Left lung (tissue), 10 donors: Measurements from ENCODE around the gene EML1. TPM values are rescaled to one million over a fixed set of nuclear protein-coding genes. Genes with fewer than 3 reads are reported as not detected.
A peak's percentile ranks its signal among the peaks of the same experiment; 100 is the strongest.

Experiments used
- ATAC-seq: fragments of 200-7000 bp; cut with Tn5 transposase; one replicate; pipeline ENCODE4 v1.9.1; 2020; ENCODE audit warnings: moderate library complexity
- DNase-seq, 4 donors: peaks; one replicate each; pipeline ENCODE4 v3.0.0-alpha.2; 2013 to 2020
- H3K27ac ChIP-seq, 2 donors: fragments of 200-600 bp; sonication (generic) in 1 of 2; one replicate each; pipeline versions ENCODE4 v1.5.0 to v1.8.0; 2020 to 2021
- H3K27me3 ChIP-seq, 2 donors: fragments of 200-600 bp; sonication (generic) in 1 of 2; one replicate each; pipeline versions ENCODE4 v1.5.0 to v1.8.0; 2020 to 2021
- H3K36me3 ChIP-seq, 2 donors: fragments of 200-600 bp; sonication (generic) in 1 of 2; one replicate each; pipeline versions ENCODE4 v1.5.0 to v1.8.0; 2020 to 2021
- H3K4me1 ChIP-seq, 2 donors: fragments of 200-600 bp; one replicate each; pipeline ENCODE4 v1.8.0; 2021
- H3K4me3 ChIP-seq, 2 donors: fragments of 200-600 bp; sonication (generic) in 1 of 2; one replicate each; pipeline versions ENCODE4 v1.5.0 to v1.8.0; 2020 to 2021; ENCODE audit warnings: mild to moderate bottlenecking in 1 of 2
- H3K9me3 ChIP-seq, 2 donors: fragments of 200-600 bp; sonication (generic) in 1 of 2; one replicate each; pipeline versions ENCODE4 v1.5.0 to v1.8.0; 2020 to 2021
- intact Hi-C, 2 donors: fragments of 100-400 bp; cut with DNase I; formaldehyde crosslinking; loops; one replicate each; pipeline versions ENCODE4 v1.11.2 to v1.14.2; 2022
- polyA plus RNA-seq, 6 donors: library from polyadenylated mRNA; unstranded; fragments of 120-200 nt; gene quantifications; one replicate each; pipeline ENCODE4 v1.2.1, GENCODE V29; 2013; ENCODE audit not compliant: insufficient read length in 6 of 6
- total RNA-seq, 2 donors: library from RNA; stranded (reverse); fragmentation: NEBNext Ultra II Directional; extraction: Animal tissue kit (Norgen Biotek cat#: 25700); gene quantifications; one replicate each; pipeline ENCODE4 v1.2.1, GENCODE V29; 2021
- TF ChIP-seq, protein P1 (sequence below), 2 donors: fragments of 200-600 bp; sonication (generic) in 1 of 2; IDR thresholded peaks; one replicate each; pipeline versions ENCODE4 v1.5.0 to v1.8.0; 2021; ENCODE audit warnings: antibody characterized with exemption in 2 of 2
- donor health status: DM: no; HTN: yes; CAD: no.
- donor health status: DM: no; HTN: no; CAD: no.

The EML1 gene
- total and polyA plus RNA-seq, 8 donors = 24.6 to 48.6 (median 42.2) TPM

- Histone ChIP-seq H3K27me3 (peaks cover 0 to 27% of the 10 kb centered on the region in 2 donors), H3K27ac (no peak overlapping the region), H3K36me3 (no peaks in the 10 kb centered on the region), H3K4me3 (no peak overlapping the region), H3K9me3 (no peaks in the 10 kb centered on the region), H3K4me1 (peaks cover 0 to 13% of the 10 kb centered on the region in 2 donors)
- TF ChIP-seq, protein P1, sequence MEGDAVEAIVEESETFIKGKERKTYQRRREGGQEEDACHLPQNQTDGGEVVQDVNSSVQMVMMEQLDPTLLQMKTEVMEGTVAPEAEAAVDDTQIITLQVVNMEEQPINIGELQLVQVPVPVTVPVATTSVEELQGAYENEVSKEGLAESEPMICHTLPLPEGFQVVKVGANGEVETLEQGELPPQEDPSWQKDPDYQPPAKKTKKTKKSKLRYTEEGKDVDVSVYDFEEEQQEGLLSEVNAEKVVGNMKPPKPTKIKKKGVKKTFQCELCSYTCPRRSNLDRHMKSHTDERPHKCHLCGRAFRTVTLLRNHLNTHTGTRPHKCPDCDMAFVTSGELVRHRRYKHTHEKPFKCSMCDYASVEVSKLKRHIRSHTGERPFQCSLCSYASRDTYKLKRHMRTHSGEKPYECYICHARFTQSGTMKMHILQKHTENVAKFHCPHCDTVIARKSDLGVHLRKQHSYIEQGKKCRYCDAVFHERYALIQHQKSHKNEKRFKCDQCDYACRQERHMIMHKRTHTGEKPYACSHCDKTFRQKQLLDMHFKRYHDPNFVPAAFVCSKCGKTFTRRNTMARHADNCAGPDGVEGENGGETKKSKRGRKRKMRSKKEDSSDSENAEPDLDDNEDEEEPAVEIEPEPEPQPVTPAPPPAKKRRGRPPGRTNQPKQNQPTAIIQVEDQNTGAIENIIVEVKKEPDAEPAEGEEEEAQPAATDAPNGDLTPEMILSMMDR (IDR thresholded peaks at IDR 0.05) = no peak
- ATAC-seq (no peak), DNase-seq (no peak)
- intact Hi-C loops = no loop called here
Observed at GRCh38 chr14:99969673-99970322, 176.6 kb downstream of the EML1 start.

- peak overlapping the region; percentile 67 to 70 for H3K4me3 ChIP-seq
- H3K36me3 ChIP-seq = no peaks in the 10 kb centered on the region
- peak overlapping the region; percentile 33 to 58 for H3K27ac ChIP-seq
- peaks cover 0 to 13% of the 10 kb centered on the region in 2 donors for H3K4me1 ChIP-seq
- H3K9me3 ChIP-seq = peaks cover 0 to 4% of the 10 kb centered on the region in 2 donors
- DNase-seq (peak; percentile 77 to 91 (median 84)), ATAC-seq (peak; percentile 93)
- intact Hi-C loops = no loop called here
- peaks cover 0 to 27% of the 10 kb centered on the region in 2 donors for H3K27me3 ChIP-seq
- TF ChIP-seq, protein P1 (IDR thresholded peaks at IDR 0.05) = no peak
Observed at GRCh38 chr14:99971087-99971940, 178.1 kb downstream of the EML1 start.

- H3K27me3 ChIP-seq = peaks cover 0 to 27% of the 10 kb centered on the region in 2 donors
- H3K9me3 ChIP-seq = peaks cover 0 to 4% of the 10 kb centered on the region in 2 donors
- peak in 1 of 4 donors; percentile 80 for DNase-seq
- no peak for ATAC-seq
- no peaks in the 10 kb centered on the region for H3K36me3 ChIP-seq
- intact Hi-C loops = no loop called here
- peak overlapping the region; percentile 67 to 70 for H3K4me3 ChIP-seq
- TF ChIP-seq, protein P1 (IDR thresholded peaks at IDR 0.05) = no peak
- no peak overlapping the region for H3K27ac ChIP-seq
- peaks cover 0 to 9% of the 10 kb centered on the region in 2 donors for H3K4me1 ChIP-seq
Observed at GRCh38 chr14:99971941-99972747, 178.9 kb downstream of the EML1 start.

DNA sequence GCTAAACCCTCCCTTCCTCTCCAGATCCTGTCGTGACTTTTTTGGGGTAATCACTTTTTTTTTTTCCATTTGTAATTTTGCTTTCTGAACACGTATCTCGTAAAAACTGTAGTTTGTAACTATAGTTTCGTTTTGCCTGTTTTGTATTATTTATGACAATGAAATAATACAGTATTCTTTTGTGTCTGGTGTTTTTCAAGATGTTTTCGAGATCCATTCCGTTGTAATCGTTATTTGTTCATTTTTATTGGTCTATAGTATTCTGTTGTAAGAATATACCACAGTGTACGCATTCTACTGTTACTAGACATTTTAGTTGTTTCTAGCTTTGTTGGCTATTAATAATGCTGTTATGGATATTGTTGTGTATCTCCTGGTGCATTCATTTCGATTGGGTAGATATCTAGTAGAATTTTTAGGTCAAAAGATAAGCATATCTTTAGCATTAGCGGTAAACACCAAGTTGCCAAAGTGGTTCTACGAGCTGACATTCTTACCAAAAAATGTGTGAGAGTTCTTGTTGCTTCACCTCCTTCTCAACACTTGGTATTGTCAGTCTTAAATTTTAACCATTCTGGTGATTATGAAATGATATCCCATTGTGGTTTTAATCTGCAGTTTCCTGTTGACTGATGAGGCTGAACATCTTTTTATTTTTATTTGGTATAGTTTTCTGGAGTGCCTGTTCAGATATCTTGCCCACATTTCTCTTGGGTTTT lies 179.7 kb downstream of the EML1 start:
- DNase-seq (no peak), ATAC-seq (no peak)
- Histone ChIP-seq H3K36me3 (no peaks in the 10 kb centered on the region), H3K4me1 (peaks cover 0 to 9% of the 10 kb centered on the region in 2 donors), H3K4me3 (peak overlapping the region; percentile 67 to 70), H3K27me3 (peaks cover 0 to 27% of the 10 kb centered on the region in 2 donors), H3K9me3 (peaks cover 0 to 4% of the 10 kb centered on the region in 2 donors), H3K27ac (no peak overlapping the region)
- intact Hi-C loops = no loop called here
- TF ChIP-seq, protein P1 (IDR thresholded peaks at IDR 0.05) = no peak
